ENCODE measurements around the gene MAGEA1. TPM values are rescaled to one million over a fixed set of nuclear protein-coding genes. Genes with fewer than 3 reads are reported as not detected.

The MAGEA1 gene
- total RNA-seq, 2 donors from 2014 or later = not detected

GRCh38 chrX:153206425-153207046 lies 27.5 kb downstream of the MAGEA1 start:
- Mint-ChIP-seq H3K27me3 (ENCODE audit: low read depth) (peaks cover 71% of the 10 kb centered on the region), H3K27ac (no peak overlapping the region), H3K4me3 (no peak overlapping the region), H3K9me3 (peaks cover 2 to 3% of the 10 kb centered on the region in 2 donors), H3K36me3 (ENCODE audit: insufficient read depth in 2 of 2) (peaks cover 2 to 3% of the 10 kb centered on the region in 2 donors), H3K4me1 (ENCODE audit: low read depth) (no peaks in the 10 kb centered on the region)
- DNase-seq (no peak), ATAC-seq (replicated peaks in 1 of 2) (no peak)

DNA sequence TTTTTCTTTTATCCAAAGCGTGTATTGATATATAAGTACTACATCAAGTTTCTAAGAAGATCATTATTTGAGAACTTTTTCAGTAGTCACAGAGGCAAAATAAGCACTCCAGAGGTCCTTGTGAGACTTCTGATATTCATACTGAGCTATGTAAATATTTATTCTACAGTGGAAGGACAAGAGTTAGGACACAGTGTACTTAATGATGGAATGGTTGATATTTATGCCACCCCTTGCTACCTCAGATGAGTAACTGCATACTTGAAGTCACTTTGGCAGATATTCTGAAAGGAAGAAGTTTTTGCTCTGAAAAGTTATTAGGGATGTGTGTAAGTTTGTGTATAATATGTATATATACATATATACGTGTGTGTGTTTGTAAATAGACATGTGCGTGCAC lies 30.3 kb downstream of the MAGEA1 start:
- Mint-ChIP-seq H3K27me3 (ENCODE audit: low read depth) (peaks cover 76% of the 10 kb centered on the region), H3K27ac (no peak overlapping the region)
- ATAC-seq (replicated peaks in 1 of 2) = no peak

DNA sequence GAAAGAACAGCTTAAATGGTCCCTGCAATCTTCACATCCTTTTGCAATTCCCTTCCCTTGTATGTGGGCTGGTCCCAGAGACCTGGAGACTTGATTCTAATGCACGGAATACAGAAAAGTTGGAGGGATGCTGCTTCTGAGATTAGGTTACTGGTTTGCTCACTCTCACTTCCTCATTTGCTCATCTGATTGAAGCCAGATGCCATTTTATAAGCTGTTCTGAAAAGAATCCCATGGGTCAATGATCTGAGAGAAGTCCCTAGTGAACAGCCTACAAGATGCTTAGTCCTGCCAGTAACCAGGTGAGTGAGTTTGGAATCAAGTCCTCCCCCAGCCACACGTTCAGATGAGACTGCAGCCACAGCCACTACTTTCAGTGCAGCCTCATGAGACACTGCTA lies 35.9 kb downstream of the MAGEA1 start:
- Mint-ChIP-seq H3K36me3 (ENCODE audit: insufficient read depth in 2 of 2) (peaks cover 3 to 4% of the 10 kb centered on the region in 2 donors), H3K9me3 (peaks cover 3 to 9% of the 10 kb centered on the region in 2 donors), H3K27me3 (ENCODE audit: low read depth) (peaks cover 45% of the 10 kb centered on the region)

More for the DNA sequence above, 30.3 kb downstream of the MAGEA1 start:
- no peak for DNase-seq
- Mint-ChIP-seq H3K4me3 (no peak overlapping the region), H3K36me3 (ENCODE audit: insufficient read depth in 2 of 2) (peaks cover 3 to 4% of the 10 kb centered on the region in 2 donors), H3K4me1 (ENCODE audit: low read depth) (no peaks in the 10 kb centered on the region), H3K9me3 (peaks cover 3 to 9% of the 10 kb centered on the region in 2 donors)

DNA sequence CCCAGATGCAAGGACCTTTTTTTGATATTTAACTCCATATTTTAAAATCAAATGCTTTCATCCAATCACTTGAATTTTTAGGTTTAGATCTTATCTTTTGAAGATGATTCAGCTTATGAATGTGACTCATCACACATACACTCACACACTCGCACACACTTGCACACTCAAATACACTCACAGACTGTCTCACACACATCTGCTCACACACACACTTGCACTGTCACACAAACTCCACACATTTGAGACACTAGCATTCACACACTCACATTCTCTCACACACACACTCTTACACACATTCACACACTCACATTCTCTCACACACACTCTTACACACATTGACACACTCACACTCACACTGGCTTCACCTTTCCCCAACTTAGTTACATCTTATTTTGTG lies 37.8 kb downstream of the MAGEA1 start:
- H3K27me3 Mint-ChIP-seq (ENCODE audit: low read depth) = peaks cover 45% of the 10 kb centered on the region
- peaks cover 0 to 6% of the 10 kb centered on the region in 2 donors for H3K9me3 Mint-ChIP-seq
- DNase-seq (no peak), ATAC-seq (replicated peaks in 1 of 2) (no peak)
- no peaks in the 10 kb centered on the region for H3K4me1 Mint-ChIP-seq (ENCODE audit: low read depth)
- H3K4me3 Mint-ChIP-seq = no peak overlapping the region
- H3K27ac Mint-ChIP-seq = no peak overlapping the region
- peaks cover 0 to 3% of the 10 kb centered on the region in 2 donors for H3K36me3 Mint-ChIP-seq (ENCODE audit: insufficient read depth in 2 of 2)

More for the DNA sequence above, 35.9 kb downstream of the MAGEA1 start:
- no peak for ATAC-seq (replicated peaks in 1 of 2)
- Mint-ChIP-seq H3K4me3 (no peak overlapping the region), H3K4me1 (ENCODE audit: low read depth) (no peaks in the 10 kb centered on the region), H3K27ac (no peak overlapping the region)
- no peak for DNase-seq

DNA sequence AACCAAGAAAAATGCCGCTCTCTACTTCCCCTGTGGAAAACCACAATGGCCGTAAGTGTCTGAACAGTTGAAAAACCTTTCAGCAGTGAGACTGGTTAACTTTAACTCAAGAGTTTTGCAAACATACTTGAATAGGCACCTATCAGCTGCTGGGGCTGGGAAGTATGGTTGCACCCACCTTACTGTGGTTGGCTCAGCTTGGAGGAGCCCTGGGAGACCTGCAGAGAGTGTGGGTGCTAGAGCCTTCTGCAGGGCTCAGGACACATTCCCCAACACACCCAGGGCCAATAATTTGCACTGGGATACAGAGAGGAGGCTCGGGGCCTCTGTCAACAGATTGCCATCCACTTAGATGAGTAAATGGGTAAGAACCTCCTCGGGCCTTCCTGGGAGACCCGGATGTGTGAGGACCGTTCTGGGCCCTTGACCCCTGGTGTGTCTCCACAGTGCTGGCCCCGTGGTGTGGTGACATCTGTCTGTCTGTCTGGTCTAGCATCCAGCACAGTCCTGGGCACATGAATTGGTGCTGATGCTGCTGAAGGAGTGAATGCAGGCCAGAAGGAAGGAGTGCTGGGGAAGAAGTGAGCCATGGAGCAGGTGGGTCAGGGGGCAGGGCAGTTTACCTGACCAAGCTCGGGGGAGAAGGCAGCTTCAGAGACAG lies 46.5 kb downstream of the MAGEA1 start:
- H3K27ac Mint-ChIP-seq = no peak overlapping the region
- DNase-seq (no peak), ATAC-seq (replicated peaks in 1 of 2) (no peak)
- peaks cover 52% of the 10 kb centered on the region for H3K27me3 Mint-ChIP-seq (ENCODE audit: low read depth)
- H3K4me3 Mint-ChIP-seq = peak overlapping the region in 1 of 2 donors; percentile 18
- H3K9me3 Mint-ChIP-seq = no peaks in the 10 kb centered on the region
- no peaks in the 10 kb centered on the region for H3K36me3 Mint-ChIP-seq (ENCODE audit: insufficient read depth in 2 of 2)
- H3K4me1 Mint-ChIP-seq (ENCODE audit: low read depth) = no peaks in the 10 kb centered on the region

- ATAC-seq (replicated peaks in 1 of 2) (peak; percentile 45 to 62), DNase-seq (peak in 1 of 2 donors; percentile 0)
- no peaks in the 10 kb centered on the region for H3K9me3 Mint-ChIP-seq
- peaks cover 52% of the 10 kb centered on the region for H3K27me3 Mint-ChIP-seq (ENCODE audit: low read depth)
- H3K4me3 Mint-ChIP-seq = peak overlapping the region in 1 of 2 donors; percentile 16
- no peaks in the 10 kb centered on the region for H3K36me3 Mint-ChIP-seq (ENCODE audit: insufficient read depth in 2 of 2)
- no peaks in the 10 kb centered on the region for H3K4me1 Mint-ChIP-seq (ENCODE audit: low read depth)
- H3K27ac Mint-ChIP-seq = no peak overlapping the region
Measured at GRCh38 chrX:153226344-153227185, 47.5 kb downstream of the MAGEA1 start.

Other genes with a start within 250 kb of the MAGEA1 start
- gene PNMA5, start 185.2 kb upstream of the MAGEA1 start, total RNA-seq = under 1 TPM in 1 of 2 donors, not detected in 1; 0.16 TPM
- 1 to 10 TPM; 1.3 to 2.2 TPM for gene PNMA3, start 122.8 kb upstream of the MAGEA1 start, total RNA-seq
- under 1 TPM; 0.49 to 0.60 TPM for gene PNMA6A, start 106.8 kb upstream of the MAGEA1 start, total RNA-seq
- gene PNMA6F, start 142.5 kb downstream of the MAGEA1 start, total RNA-seq = not detected
- 10 to 100 TPM; 15.6 to 15.7 TPM for gene ZNF275, start 154.9 kb downstream of the MAGEA1 start, total RNA-seq
- not detected for gene PNMA6E, start 222.1 kb downstream of the MAGEA1 start, total RNA-seq
- gene ZFP92, start 232.2 kb downstream of the MAGEA1 start, total RNA-seq = 1 to 10 TPM; 2.2 to 2.4 TPM

Measured in activated T-cell treated with anti-CD3 and anti-CD28 coated beads, Interleukin-2, amount 50 U/mL, for 72 hours (primary cell).